ENCODE measurements around the gene LRRC39.

DNA sequence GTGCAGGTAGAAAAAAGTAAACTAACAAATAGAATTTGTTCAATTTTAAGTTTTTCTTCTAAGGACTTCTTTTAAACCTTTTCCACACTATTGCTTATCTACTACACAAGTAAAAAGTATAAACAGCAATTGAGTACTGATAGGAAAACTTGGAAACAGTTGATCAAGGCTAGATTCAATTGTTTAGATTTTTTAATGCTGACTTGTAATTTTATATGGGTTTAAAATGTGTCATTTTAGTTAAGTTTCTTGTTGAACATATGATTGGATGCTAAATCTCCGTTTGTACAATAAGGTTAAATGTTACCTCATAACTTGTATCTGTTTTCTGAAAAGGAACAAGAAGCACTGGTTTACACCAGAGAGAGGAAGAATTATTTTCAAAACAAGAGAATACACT lies 50.8 kb downstream of the LRRC39 start:
- no peak for TF ChIP-seq POLR2A (IDR thresholded peaks at IDR 0.05)
- TF ChIP-seq, protein P1, sequence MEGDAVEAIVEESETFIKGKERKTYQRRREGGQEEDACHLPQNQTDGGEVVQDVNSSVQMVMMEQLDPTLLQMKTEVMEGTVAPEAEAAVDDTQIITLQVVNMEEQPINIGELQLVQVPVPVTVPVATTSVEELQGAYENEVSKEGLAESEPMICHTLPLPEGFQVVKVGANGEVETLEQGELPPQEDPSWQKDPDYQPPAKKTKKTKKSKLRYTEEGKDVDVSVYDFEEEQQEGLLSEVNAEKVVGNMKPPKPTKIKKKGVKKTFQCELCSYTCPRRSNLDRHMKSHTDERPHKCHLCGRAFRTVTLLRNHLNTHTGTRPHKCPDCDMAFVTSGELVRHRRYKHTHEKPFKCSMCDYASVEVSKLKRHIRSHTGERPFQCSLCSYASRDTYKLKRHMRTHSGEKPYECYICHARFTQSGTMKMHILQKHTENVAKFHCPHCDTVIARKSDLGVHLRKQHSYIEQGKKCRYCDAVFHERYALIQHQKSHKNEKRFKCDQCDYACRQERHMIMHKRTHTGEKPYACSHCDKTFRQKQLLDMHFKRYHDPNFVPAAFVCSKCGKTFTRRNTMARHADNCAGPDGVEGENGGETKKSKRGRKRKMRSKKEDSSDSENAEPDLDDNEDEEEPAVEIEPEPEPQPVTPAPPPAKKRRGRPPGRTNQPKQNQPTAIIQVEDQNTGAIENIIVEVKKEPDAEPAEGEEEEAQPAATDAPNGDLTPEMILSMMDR (IDR thresholded peaks at IDR 0.05): no peak

All from testis (tissue), 2 donors.